Measurements from ENCODE around the gene RTN4R.
"Not testable (repeated sequence)": the region's sequence is repeated elsewhere in the genome, so short reads cannot be mapped to it uniquely, and the experiment has no call there.

Gene RTN4R

GRCh38 chr22:20312396-20313191, 44.5 kb upstream of the RTN4R start:
- Histone ChIP-seq H4K20me1 (ENCODE audit: control insufficient read depth, insufficient read depth, low read depth, low read length) (no peaks in the 10 kb centered on the region), H3K27me3 (ENCODE audit: control insufficient read depth, low read length) (no peaks in the 10 kb centered on the region), H3K4me3 (ENCODE audit: low read length) (no peak overlapping the region), H3K4me1 (ENCODE audit: control insufficient read depth, low read length) (no peaks in the 10 kb centered on the region), H3K4me2 (ENCODE audit: low read length) (no peak overlapping the region), H3K9me3 (ENCODE audit: control insufficient read depth, insufficient read depth, low read length) (no peaks in the 10 kb centered on the region), H3K79me2 (ENCODE audit: control insufficient read depth, low read length) (no peaks in the 10 kb centered on the region), H3K9me2 (replicated peaks; ENCODE audit: control insufficient read depth, low read length) (no peaks in the 10 kb centered on the region), H3K27ac (ENCODE audit: low read depth, low read length) (no peak overlapping the region), H3K36me3 (ENCODE audit: control insufficient read depth, low read length) (no peaks in the 10 kb centered on the region), H3F3A (ENCODE audit: control insufficient read depth, insufficient read depth) (no peaks in the 10 kb centered on the region)
- TF ChIP-seq CTCF (IDR thresholded peaks at IDR 0.05; ENCODE audit: low read depth, low read length, poor library complexity, severe bottlenecking), result no peak
- no peak for TF ChIP-seq EZH2phosphoT487 (IDR thresholded peaks at IDR 0.05; ENCODE audit: borderline replicate concordance, low read length)

GRCh38 chr22:20311249-20312062, 43.3 kb upstream of the RTN4R start:
- not testable (repeated sequence) for H3K36me3 ChIP-seq (ENCODE audit: control insufficient read depth, low read length); H3K9me3 ChIP-seq (ENCODE audit: control insufficient read depth, insufficient read depth, low read length); H3K27ac ChIP-seq (ENCODE audit: low read depth, low read length); H3K4me3 ChIP-seq (ENCODE audit: low read length); H4K20me1 ChIP-seq (ENCODE audit: control insufficient read depth, insufficient read depth, low read depth, low read length); H3K79me2 ChIP-seq (ENCODE audit: control insufficient read depth, low read length); H3K27me3 ChIP-seq (ENCODE audit: control insufficient read depth, low read length); H3K9me2 ChIP-seq (replicated peaks; ENCODE audit: control insufficient read depth, low read length); H3F3A ChIP-seq (ENCODE audit: control insufficient read depth, insufficient read depth); H3K4me1 ChIP-seq (ENCODE audit: control insufficient read depth, low read length); H3K4me2 ChIP-seq (ENCODE audit: low read length)

- not testable (repeated sequence) for H3K4me1 ChIP-seq (ENCODE audit: control insufficient read depth, low read length); H3F3A ChIP-seq (ENCODE audit: control insufficient read depth, insufficient read depth); H3K4me3 ChIP-seq (ENCODE audit: low read length); H4K20me1 ChIP-seq (ENCODE audit: control insufficient read depth, insufficient read depth, low read depth, low read length); H3K9me2 ChIP-seq (replicated peaks; ENCODE audit: control insufficient read depth, low read length); H3K27ac ChIP-seq (ENCODE audit: low read depth, low read length); H3K4me2 ChIP-seq (ENCODE audit: low read length); H3K36me3 ChIP-seq (ENCODE audit: control insufficient read depth, low read length); H3K9me3 ChIP-seq (ENCODE audit: control insufficient read depth, insufficient read depth, low read length); H3K79me2 ChIP-seq (ENCODE audit: control insufficient read depth, low read length); H3K27me3 ChIP-seq (ENCODE audit: control insufficient read depth, low read length)
Observed at GRCh38 chr22:20310773-20311172, 42.7 kb upstream of the RTN4R start.

GRCh38 chr22:20310180-20310579, 42.1 kb upstream of the RTN4R start:
- H3K4me2 ChIP-seq (ENCODE audit: low read length); H3K27me3 ChIP-seq (ENCODE audit: control insufficient read depth, low read length); H3K4me1 ChIP-seq (ENCODE audit: control insufficient read depth, low read length); H3K9me3 ChIP-seq (ENCODE audit: control insufficient read depth, insufficient read depth, low read length); H3K9me2 ChIP-seq (replicated peaks; ENCODE audit: control insufficient read depth, low read length); H3F3A ChIP-seq (ENCODE audit: control insufficient read depth, insufficient read depth); H3K36me3 ChIP-seq (ENCODE audit: control insufficient read depth, low read length); H4K20me1 ChIP-seq (ENCODE audit: control insufficient read depth, insufficient read depth, low read depth, low read length); H3K4me3 ChIP-seq (ENCODE audit: low read length); H3K79me2 ChIP-seq (ENCODE audit: control insufficient read depth, low read length); H3K27ac ChIP-seq (ENCODE audit: low read depth, low read length): not testable (repeated sequence)

- H3K4me2 ChIP-seq (ENCODE audit: low read length); H3K27me3 ChIP-seq (ENCODE audit: control insufficient read depth, low read length); H3K79me2 ChIP-seq (ENCODE audit: control insufficient read depth, low read length); H3K4me3 ChIP-seq (ENCODE audit: low read length); H3K4me1 ChIP-seq (ENCODE audit: control insufficient read depth, low read length); H3F3A ChIP-seq (ENCODE audit: control insufficient read depth, insufficient read depth); H3K27ac ChIP-seq (ENCODE audit: low read depth, low read length); H3K36me3 ChIP-seq (ENCODE audit: control insufficient read depth, low read length); H3K9me3 ChIP-seq (ENCODE audit: control insufficient read depth, insufficient read depth, low read length); H4K20me1 ChIP-seq (ENCODE audit: control insufficient read depth, insufficient read depth, low read depth, low read length); H3K9me2 ChIP-seq (replicated peaks; ENCODE audit: control insufficient read depth, low read length): not testable (repeated sequence)
Observed at GRCh38 chr22:20308806-20309650, 40.9 kb upstream of the RTN4R start.

GRCh38 chr22:20307448-20308447, 39.6 kb upstream of the RTN4R start:
- H3K79me2 ChIP-seq (ENCODE audit: control insufficient read depth, low read length); H4K20me1 ChIP-seq (ENCODE audit: control insufficient read depth, insufficient read depth, low read depth, low read length); H3K4me3 ChIP-seq (ENCODE audit: low read length); H3K27me3 ChIP-seq (ENCODE audit: control insufficient read depth, low read length); H3K4me1 ChIP-seq (ENCODE audit: control insufficient read depth, low read length); H3K4me2 ChIP-seq (ENCODE audit: low read length); H3K27ac ChIP-seq (ENCODE audit: low read depth, low read length); H3K9me3 ChIP-seq (ENCODE audit: control insufficient read depth, insufficient read depth, low read length); H3K36me3 ChIP-seq (ENCODE audit: control insufficient read depth, low read length); H3F3A ChIP-seq (ENCODE audit: control insufficient read depth, insufficient read depth); H3K9me2 ChIP-seq (replicated peaks; ENCODE audit: control insufficient read depth, low read length): not testable (repeated sequence)

All from DOHH2 (cell line).